GM23248 (cell line): ENCODE results near the gene PRUNE2. TPM values are rescaled to one million over a fixed set of nuclear protein-coding genes. Genes with fewer than 3 reads are reported as not detected.

Source experiments
- DNase-seq: peaks from one replicate; pipeline ENCODE4 v3.0.0-alpha.2; 2015
- H2AFZ ChIP-seq: fragments of 200-600 bp; sonication (generic); 2 replicates; pipeline ENCODE4 v1.6.1; 2016; ENCODE audit warnings: antibody characterized with exemption
- H3F3A ChIP-seq: fragments of 200-600 bp; sonication (generic); 2 replicates; pipeline ENCODE4 v1.6.1; 2016; ENCODE audit warnings: mild to moderate bottlenecking, antibody characterized with exemption, mixed run types; ENCODE audit not compliant: insufficient read depth
- H3K27ac ChIP-seq: fragments of 200-600 bp; sonication (generic); 2 replicates; pipeline ENCODE4 v1.5.1; 2016; ENCODE audit warnings: mild to moderate bottlenecking
- H3K27me3 ChIP-seq: fragments of 200-600 bp; sonication (generic); replicated peaks from 2 replicates; pipeline ENCODE4 v1.6.1; 2016; ENCODE audit warnings: mild to moderate bottlenecking; ENCODE audit not compliant: insufficient read depth
- H3K36me3 ChIP-seq: fragments of 200-600 bp; sonication (generic); 2 replicates; pipeline ENCODE4 v1.6.1; 2016; ENCODE audit warnings: low read depth, mild to moderate bottlenecking
- H3K4me1 ChIP-seq: fragments of 200-600 bp; sonication (generic); 2 replicates; pipeline ENCODE4 v1.6.1; 2016; ENCODE audit warnings: mild to moderate bottlenecking; ENCODE audit not compliant: insufficient read depth
- H3K4me2 ChIP-seq: fragments of 200-600 bp; sonication (generic); one replicate; pipeline ENCODE4 v1.6.1; 2016; ENCODE audit warnings: mild to moderate bottlenecking; ENCODE audit not compliant: unreplicated experiment
- H3K4me3 ChIP-seq: fragments of 200-600 bp; sonication (generic); 2 replicates; pipeline ENCODE4 v1.5.1; 2016; ENCODE audit warnings: mild to moderate bottlenecking
- H3K79me2 ChIP-seq: fragments of 200-600 bp; sonication (generic); 2 replicates; pipeline ENCODE4 v1.6.1; 2016; ENCODE audit warnings: mild to moderate bottlenecking; ENCODE audit not compliant: insufficient read depth
- H3K9ac ChIP-seq: fragments of 200-600 bp; sonication (generic); 2 replicates; pipeline ENCODE4 v1.6.1; 2016; ENCODE audit warnings: mild to moderate bottlenecking
- H3K9me2 ChIP-seq: fragments of 200-600 bp; sonication (generic); 2 replicates; pipeline ENCODE4 v1.6.1; 2016; ENCODE audit warnings: mixed run types, mild to moderate bottlenecking, moderate library complexity; ENCODE audit not compliant: insufficient read depth
- H3K9me3 ChIP-seq: fragments of 200-600 bp; sonication (generic); one replicate; pipeline ENCODE4 v1.6.1; 2017; ENCODE audit warnings: low read depth
- H4K20me1 ChIP-seq: fragments of 200-600 bp; sonication (generic); 2 replicates; pipeline ENCODE4 v1.6.0; 2016; ENCODE audit not compliant: insufficient read depth
- EZH2 ChIP-seq: fragments of 200-600 bp; sonication (generic); IDR thresholded peaks from 2 replicates; pipeline ENCODE4 v1.6.1; 2018; ENCODE audit warnings: antibody characterized with exemption, mild to moderate bottlenecking; ENCODE audit not compliant: insufficient read depth, poor library complexity, severe bottlenecking
- EZH2phosphoT487 ChIP-seq: fragments of 200-600 bp; sonication (generic); IDR thresholded peaks from 2 replicates; pipeline ENCODE4 v1.6.1; 2018; ENCODE audit warnings: antibody characterized with exemption, moderate library complexity, mild to moderate bottlenecking, low read depth; ENCODE audit not compliant: insufficient read depth
- WGBS, 2 experiments: methylation state at CpG; one replicate each; pipeline ENCODE4 v1.1.6; 2015 to 2017; ENCODE audit warnings: low lambda C conversion rate in 2 of 2, low coverage in 1 of 2; ENCODE audit errors: missing lambda C conversion rate in 2 of 2; 5-methylcytosine and 5-hydroxymethylcytosine counted together
- in situ Hi-C: fragments of 300-500 bp; cut with MboI; formaldehyde crosslinking; loops from 2 replicates; pipeline ENCODE4 v1.15.0; 2020
- polyA plus RNA-seq: library from polyadenylated mRNA; unstranded; fragments of >200 nt; fragmentation: Nextera tagmentation; extraction: Ambion mirVana; gene quantifications from 2 replicates; pipeline ENCODE4 v1.2.1, GENCODE V29; 2016
- total RNA-seq: library from RNA; depleted of rRNA; stranded (reverse); fragments of >200 nt; shearing (Covaris generic); gene quantifications from 2 replicates; pipeline ENCODE4 v1.2.3, GENCODE V29; 2014

Gene PRUNE2
- total and polyA plus RNA-seq, 2 experiments from 2014 or later = 2.0 to 8.8 TPM

GRCh38 chr9:76882686-76883085 lies 23.2 kb downstream of the PRUNE2 start:
- in situ Hi-C loops = loop anchor here (25.0 kb wide), 1 partner anchor 445 kb away; no protein-coding TSS in a partner anchor
- WGBS, 2 experiments = 84% methylated on average over 4 of the region's 4 CpGs

DNA sequence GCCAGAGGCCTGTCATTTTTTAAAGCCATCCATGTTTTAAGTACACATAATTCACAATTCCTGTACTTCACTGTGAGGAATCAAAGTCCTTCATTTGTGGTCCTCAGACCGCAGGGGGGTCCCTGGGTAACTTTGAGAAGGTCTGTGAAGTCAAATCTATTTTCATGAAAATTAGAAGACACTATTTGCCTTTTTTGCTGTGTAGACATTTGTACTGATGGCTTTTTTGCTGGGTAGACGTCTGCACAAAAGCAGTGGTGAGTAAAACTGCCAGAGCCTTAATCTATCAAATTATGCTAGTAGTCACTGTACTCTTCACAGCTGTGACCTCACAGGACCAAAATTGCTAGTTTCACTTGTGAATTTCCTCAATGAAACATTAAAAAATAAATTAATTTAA lies 25.7 kb downstream of the PRUNE2 start:
- Histone ChIP-seq H2AFZ (no peak overlapping the region), H4K20me1 (no peaks in the 10 kb centered on the region), H3K79me2 (no peaks in the 10 kb centered on the region), H3K27me3 (no peaks in the 10 kb centered on the region), H3K4me3 (no peak overlapping the region), H3K9me2 (no peaks in the 10 kb centered on the region), H3K9ac (no peak overlapping the region), H3K27ac (no peak overlapping the region), H3K36me3 (no peaks in the 10 kb centered on the region), H3K9me3 (no peaks in the 10 kb centered on the region), H3K4me1 (peaks cover 12% of the 10 kb centered on the region), H3F3A (peaks cover 9% of the 10 kb centered on the region; the same call in 1 of the 2 replicates), H3K4me2 (no peak overlapping the region)
- in situ Hi-C loops = loop anchor here (25.0 kb wide), 1 partner anchor 443 kb away; no protein-coding TSS in a partner anchor
- TF ChIP-seq EZH2phosphoT487 = no peak
- TF ChIP-seq EZH2 = no peak
- 44 to 47% methylated on average over 2 of the region's 2 CpGs for WGBS, 2 experiments
- DNase-seq = no peak

More at GRCh38 chr9:76882686-76883085, 23.2 kb downstream of the PRUNE2 start:
- no peaks in the 10 kb centered on the region for H3K4me1 ChIP-seq
- H3K27me3 ChIP-seq = no peaks in the 10 kb centered on the region
- H3K9ac ChIP-seq = no peak overlapping the region
- no peaks in the 10 kb centered on the region for H3F3A ChIP-seq
- no peaks in the 10 kb centered on the region for H3K9me3 ChIP-seq
- H3K27ac ChIP-seq = no peak overlapping the region
- H4K20me1 ChIP-seq = no peaks in the 10 kb centered on the region
- H3K79me2 ChIP-seq = no peaks in the 10 kb centered on the region
- no peak overlapping the region for H3K4me2 ChIP-seq
- TF ChIP-seq EZH2 = no peak
- H3K9me2 ChIP-seq = no peaks in the 10 kb centered on the region
- H3K36me3 ChIP-seq = no peaks in the 10 kb centered on the region
- H3K4me3 ChIP-seq = no peak overlapping the region
- no peak for DNase-seq
- H2AFZ ChIP-seq = no peak overlapping the region

- H3K27ac ChIP-seq = no peak overlapping the region
- H3K4me1 ChIP-seq = peaks cover 18% of the 10 kb centered on the region
- no peak overlapping the region for H3K4me3 ChIP-seq
- peaks cover 9% of the 10 kb centered on the region; the same call in 1 of the 2 replicates for H3F3A ChIP-seq
- H3K27me3 ChIP-seq = no peaks in the 10 kb centered on the region
- 17 to 24% methylated on average over 3 of the region's 3 CpGs for WGBS, 2 experiments
- no peaks in the 10 kb centered on the region for H3K9me3 ChIP-seq
- no peaks in the 10 kb centered on the region for H3K79me2 ChIP-seq
- no peak for TF ChIP-seq EZH2
- TF ChIP-seq EZH2phosphoT487 = no peak
- no peak overlapping the region for H3K9ac ChIP-seq
- DNase-seq = no peak
- in situ Hi-C loops = loop anchor here (25.0 kb wide), 1 partner anchor 442 kb away; no protein-coding TSS in a partner anchor
- H3K4me2 ChIP-seq = no peak overlapping the region
- H4K20me1 ChIP-seq = no peaks in the 10 kb centered on the region
- no peaks in the 10 kb centered on the region for H3K36me3 ChIP-seq
- H3K9me2 ChIP-seq = no peaks in the 10 kb centered on the region
- no peak overlapping the region for H2AFZ ChIP-seq
Measured at GRCh38 chr9:76878933-76879332, 27.0 kb downstream of the PRUNE2 start.

- no peak overlapping the region for H3K4me2 ChIP-seq
- DNase-seq = peak; percentile 11
- H3K9ac ChIP-seq = no peak overlapping the region
- H3K4me1 ChIP-seq = peaks cover 27% of the 10 kb centered on the region
- no peaks in the 10 kb centered on the region for H4K20me1 ChIP-seq
- peaks cover 9% of the 10 kb centered on the region; the same call in 1 of the 2 replicates for H3F3A ChIP-seq
- in situ Hi-C loops = loop anchor here (25.0 kb wide), 1 partner anchor 441 kb away; no protein-coding TSS in a partner anchor
- no peak overlapping the region for H2AFZ ChIP-seq
- H3K9me2 ChIP-seq = no peaks in the 10 kb centered on the region
- no peaks in the 10 kb centered on the region for H3K27me3 ChIP-seq
- no peaks in the 10 kb centered on the region for H3K9me3 ChIP-seq
- no peaks in the 10 kb centered on the region for H3K36me3 ChIP-seq
- TF ChIP-seq EZH2 (no peak), EZH2phosphoT487 (no peak)
- H3K4me3 ChIP-seq = no peak overlapping the region
- no peak overlapping the region for H3K27ac ChIP-seq
- no peaks in the 10 kb centered on the region for H3K79me2 ChIP-seq
Measured at GRCh38 chr9:76877961-76878360, 28.0 kb downstream of the PRUNE2 start.

DNA sequence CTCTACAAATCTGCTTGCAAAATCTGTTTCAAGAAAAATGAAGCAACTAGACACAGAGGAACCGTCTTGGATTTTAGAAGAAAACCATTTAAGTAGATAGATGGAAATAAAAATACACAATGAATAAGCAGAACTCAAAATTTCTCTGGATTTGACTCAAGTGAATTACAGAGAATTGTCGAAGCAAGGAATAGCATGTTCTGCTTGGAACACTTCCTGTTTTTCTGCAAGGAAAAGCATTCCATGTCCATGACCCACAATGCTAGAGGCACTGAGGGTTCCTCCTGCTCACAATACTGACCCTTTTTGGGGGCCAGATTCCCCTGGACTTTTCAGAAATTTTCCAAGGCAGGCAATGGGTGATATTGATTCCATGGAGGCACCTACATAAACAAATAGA lies 29.8 kb downstream of the PRUNE2 start:
- Histone ChIP-seq H3K36me3 (no peaks in the 10 kb centered on the region), H3K9ac (no peak overlapping the region), H3K4me1 (peaks cover 31% of the 10 kb centered on the region), H3K27ac (peak overlapping the region; percentile 4; the same call in 1 of the 2 replicates), H3K79me2 (no peaks in the 10 kb centered on the region), H3K9me2 (no peaks in the 10 kb centered on the region), H4K20me1 (no peaks in the 10 kb centered on the region), H3K27me3 (no peaks in the 10 kb centered on the region), H3F3A (peaks cover 19% of the 10 kb centered on the region; the same call in 1 of the 2 replicates), H2AFZ (peak overlapping the region; percentile 50), H3K4me2 (peak overlapping the region; percentile 12), H3K4me3 (0 out of 2 replicates have a peak overlapping the region, but pooled peaks have one; percentile 6), H3K9me3 (no peaks in the 10 kb centered on the region)
- DNase-seq = peak; percentile 47
- in situ Hi-C loops = loop anchor here (25.0 kb wide), 1 partner anchor 439 kb away; no protein-coding TSS in a partner anchor
- WGBS, 2 experiments = 8 to 12% methylated on average over 2 of the region's 2 CpGs
- no peak for TF ChIP-seq EZH2phosphoT487
- TF ChIP-seq EZH2 = no peak
